SK-N-SH (cell line): ENCODE results near the gene MEGF10. TPM values are rescaled to one million over a fixed set of nuclear protein-coding genes. Genes with fewer than 3 reads are reported as not detected.
A peak's percentile ranks its signal among the peaks of the same experiment; 100 is the strongest.

Experiments used
- CTCF ChIA-PET: fragments of 300-600, 350-600 bp; formaldehyde crosslinking; extraction: SDS; loops from one replicate; lab custom pipeline; 2021; lab: Yijun Ruan, JAX
- POLR2A ChIA-PET: fragments of 350-600 bp; sonication (Branson Sonifier 250); formaldehyde crosslinking; extraction: SDS; loops from one replicate; lab custom pipeline; 2020; ENCODE audit warnings: antibody characterized with exemption, inconsistent platforms; lab: Yijun Ruan, JAX
- DNase-seq: peaks from one replicate; pipeline ENCODE4 v3.0.0; 2012
- H2AFZ ChIP-seq: fragments of 200-600 bp; sonication (generic); 2 replicates; pipeline ENCODE4 v1.8.1; 2016; ENCODE audit warnings: antibody characterized with exemption, mild to moderate bottlenecking, low read depth
- H3F3A ChIP-seq: fragments of 200-600 bp; sonication (generic); replicated peaks from 2 replicates; pipeline ENCODE3; 2016; ENCODE audit warnings: antibody characterized with exemption, mild to moderate bottlenecking; ENCODE audit not compliant: insufficient read depth
- H3K27ac ChIP-seq, 2 experiments: fragments of 200-500 bp in 1 of 2; fragments of 200-600 bp in 1 of 2; sonication (Bioruptor generic) in 1 of 2; sonication (generic), shearing (Covaris generic) in 1 of 2; 2 replicates each; pipeline versions ENCODE4 v1.5.1 to v1.6.1; 2014 to 2016; ENCODE audit warnings: low read depth in 2 of 2, inconsistent platforms in 1 of 2, low read length in 1 of 2, mild to moderate bottlenecking in 1 of 2, mixed read lengths in 1 of 2
- H3K27me3 ChIP-seq: fragments of 200-600 bp; sonication (generic), shearing (Covaris generic); 2 replicates; pipeline ENCODE4 v1.6.1; 2016; ENCODE audit warnings: mixed run types; ENCODE audit not compliant: insufficient read depth
- H3K36me3 ChIP-seq, 2 experiments: fragments of 200-500 bp in 1 of 2; fragments of 200-600 bp in 1 of 2; sonication (Bioruptor generic) in 1 of 2; sonication (generic) in 1 of 2; replicated peaks in 1 of 2; 2 replicates each; pipeline versions ENCODE3 to v1.5.1; 2014 to 2016; ENCODE audit warnings: low read length in 1 of 2, mild to moderate bottlenecking in 1 of 2; ENCODE audit not compliant: insufficient read depth in 2 of 2, control insufficient read depth in 1 of 2
- H3K4me1 ChIP-seq, 2 experiments: fragments of 200-500 bp in 1 of 2; fragments of 200-600 bp in 1 of 2; sonication (Bioruptor generic) in 1 of 2; sonication (generic), shearing (Covaris generic) in 1 of 2; 2 replicates each; pipeline versions ENCODE4 v1.5.1 to v1.6.1; 2014 to 2016; ENCODE audit warnings: low read depth in 1 of 2, low read length in 1 of 2, mixed run types in 1 of 2; ENCODE audit not compliant: insufficient read depth in 2 of 2, control insufficient read depth in 1 of 2
- H3K4me2 ChIP-seq: fragments of 200-600 bp; sonication (generic), shearing (Covaris generic); 2 replicates; pipeline ENCODE4 v1.6.1; 2017; ENCODE audit warnings: mixed run types
- H3K4me3 ChIP-seq, 2 experiments: fragments of 200-500 bp in 1 of 2; fragments of 200-600 bp in 1 of 2; sonication (Bioruptor generic) in 1 of 2; sonication (generic), shearing (Covaris generic) in 1 of 2; 2 replicates each; pipeline versions ENCODE4 v1.5.1 to v1.8.1; 2014 to 2016; ENCODE audit warnings: low read depth in 2 of 2, inconsistent platforms in 1 of 2, low read length in 1 of 2, mild to moderate bottlenecking in 1 of 2, mixed read lengths in 1 of 2, moderate library complexity in 1 of 2
- H3K79me2 ChIP-seq: fragments of 200-600 bp; sonication (generic); 2 replicates; pipeline ENCODE4 v1.8.1; 2017; ENCODE audit warnings: mild to moderate bottlenecking; ENCODE audit not compliant: insufficient read depth
- H3K9ac ChIP-seq: fragments of 200-600 bp; sonication (generic); 2 replicates; pipeline ENCODE4 v1.6.1; 2017; ENCODE audit warnings: mixed run types
- H3K9me2 ChIP-seq: fragments of 200-600 bp; sonication (generic); 2 replicates; pipeline ENCODE4 v1.6.1; 2017; ENCODE audit warnings: mixed run types
- H3K9me3 ChIP-seq: fragments of 200-600 bp; sonication (generic); 2 replicates; pipeline ENCODE4 v1.6.1; 2017; ENCODE audit warnings: mixed run types, mild to moderate bottlenecking, moderate library complexity
- H4K20me1 ChIP-seq: fragments of 200-600 bp; sonication (generic); 2 replicates; pipeline ENCODE4 v1.6.1; 2017; ENCODE audit warnings: mild to moderate bottlenecking, mixed run types; ENCODE audit not compliant: insufficient read depth
- CHD2 ChIP-seq: fragments of 150-350 bp; IDR thresholded peaks from 2 replicates; pipeline ENCODE4 v1.6.1; 2018; ENCODE audit warnings: low read length; ENCODE audit not compliant: partially characterized antibody
- ELF1 ChIP-seq: IDR thresholded peaks from 2 replicates; pipeline ENCODE4 v1.4.0; 2012
- EP300 ChIP-seq, 2 experiments: IDR thresholded peaks; 2 replicates each; pipeline versions ENCODE4 v1.4.0 to v1.6.1; 2012; ENCODE audit warnings: borderline replicate concordance in 1 of 2, low read depth in 1 of 2, low read length in 1 of 2
- FOSL2 ChIP-seq: IDR thresholded peaks from 2 replicates; pipeline ENCODE4 v1.4.0; 2012; ENCODE audit warnings: low read depth, mild to moderate bottlenecking, moderate library complexity, borderline replicate concordance
- FOXM1 ChIP-seq: IDR thresholded peaks from 2 replicates; pipeline ENCODE4 v1.4.0; 2012; ENCODE audit warnings: low read depth, mild to moderate bottlenecking
- GABPA ChIP-seq: IDR thresholded peaks from 2 replicates; pipeline ENCODE4 v1.4.0; 2012; ENCODE audit warnings: low read depth, mild to moderate bottlenecking
- IRF3 ChIP-seq: fragments of 150-350 bp; IDR thresholded peaks from 2 replicates; pipeline ENCODE4 v1.6.1; 2016; ENCODE audit warnings: mild to moderate bottlenecking, low read depth, low read length
- MEF2A ChIP-seq: IDR thresholded peaks from 2 replicates; pipeline ENCODE4 v1.4.0; 2012; ENCODE audit warnings: low read depth, borderline replicate concordance
- NFIC ChIP-seq: IDR thresholded peaks from 2 replicates; pipeline ENCODE4 v1.4.0; 2012; ENCODE audit warnings: borderline replicate concordance
- REST ChIP-seq: IDR thresholded peaks from 2 replicates; pipeline ENCODE4 v1.6.1; 2012; ENCODE audit warnings: mild to moderate bottlenecking, low read depth, low read length, moderate library complexity
- RXRA ChIP-seq: IDR thresholded peaks from 2 replicates; pipeline ENCODE4 v1.4.0; 2012; ENCODE audit warnings: low read depth, mild to moderate bottlenecking, borderline replicate concordance
- SIN3A ChIP-seq: IDR thresholded peaks from 2 replicates; pipeline ENCODE4 v1.6.1; 2012; ENCODE audit warnings: low read depth, mild to moderate bottlenecking, low read length, moderate library complexity, borderline replicate concordance
- SMC3 ChIP-seq: IDR thresholded peaks from 2 replicates; pipeline ENCODE4 v1.6.1; 2012; ENCODE audit warnings: low read depth, low read length, improper control_type of control experiment
- TCF12 ChIP-seq: IDR thresholded peaks from 2 replicates; pipeline ENCODE4 v1.4.0; 2012
- USF1 ChIP-seq: IDR thresholded peaks from 2 replicates; pipeline ENCODE4 v1.4.0; 2012; ENCODE audit warnings: low read depth, borderline replicate concordance
- YY1 ChIP-seq: IDR thresholded peaks from 2 replicates; pipeline ENCODE4 v1.4.0; 2012; ENCODE audit warnings: low read depth, mild to moderate bottlenecking
- WGBS: methylation state at CpG from one replicate; pipeline ENCODE4 v1.1.6; 2017; ENCODE audit warnings: low lambda C conversion rate; 5-methylcytosine and 5-hydroxymethylcytosine counted together
- polyA plus RNA-seq, 3 experiments: library from polyadenylated mRNA; depleted of rRNA; stranded (reverse); fragments of >200 nt; gene quantifications; 2 replicates each; pipeline ENCODE4 v1.2.3, GENCODE V29; 2012
- TF ChIP-seq, protein P1 (sequence below): IDR thresholded peaks from 2 replicates; pipeline ENCODE4 v1.4.0; 2012; ENCODE audit warnings: low read depth, borderline replicate concordance
- TF ChIP-seq, protein P2 (sequence below): fragments of 150-350 bp; IDR thresholded peaks from 2 replicates; pipeline ENCODE4 v1.6.1; 2017; ENCODE audit warnings: antibody characterized with exemption, low read length, low read depth, borderline replicate concordance

Gene MEGF10
- polyA plus RNA-seq, 1 of the 3 experiments (the other 2 are of a cell fraction): 1.1 TPM

DNA sequence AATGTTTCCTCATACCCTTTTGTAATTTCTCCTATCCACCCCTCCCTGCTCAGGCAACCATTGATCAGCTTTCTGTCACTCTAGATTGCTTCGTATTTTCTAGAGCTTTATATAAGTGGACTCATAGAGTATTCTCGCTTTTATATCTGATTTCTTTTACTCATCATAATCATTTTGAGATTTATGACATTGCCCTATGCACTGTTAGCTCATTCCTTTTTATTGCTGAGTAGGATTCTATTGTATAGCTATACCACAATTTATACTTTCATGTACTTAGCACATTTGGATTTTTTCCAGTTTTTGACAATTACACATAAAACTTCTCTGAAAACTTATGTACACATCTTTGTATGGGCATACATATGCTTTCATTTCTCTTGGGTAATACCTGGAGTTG, 68.9 kb downstream of the MEGF10 start (continued):
- TF ChIP-seq, protein P1, sequence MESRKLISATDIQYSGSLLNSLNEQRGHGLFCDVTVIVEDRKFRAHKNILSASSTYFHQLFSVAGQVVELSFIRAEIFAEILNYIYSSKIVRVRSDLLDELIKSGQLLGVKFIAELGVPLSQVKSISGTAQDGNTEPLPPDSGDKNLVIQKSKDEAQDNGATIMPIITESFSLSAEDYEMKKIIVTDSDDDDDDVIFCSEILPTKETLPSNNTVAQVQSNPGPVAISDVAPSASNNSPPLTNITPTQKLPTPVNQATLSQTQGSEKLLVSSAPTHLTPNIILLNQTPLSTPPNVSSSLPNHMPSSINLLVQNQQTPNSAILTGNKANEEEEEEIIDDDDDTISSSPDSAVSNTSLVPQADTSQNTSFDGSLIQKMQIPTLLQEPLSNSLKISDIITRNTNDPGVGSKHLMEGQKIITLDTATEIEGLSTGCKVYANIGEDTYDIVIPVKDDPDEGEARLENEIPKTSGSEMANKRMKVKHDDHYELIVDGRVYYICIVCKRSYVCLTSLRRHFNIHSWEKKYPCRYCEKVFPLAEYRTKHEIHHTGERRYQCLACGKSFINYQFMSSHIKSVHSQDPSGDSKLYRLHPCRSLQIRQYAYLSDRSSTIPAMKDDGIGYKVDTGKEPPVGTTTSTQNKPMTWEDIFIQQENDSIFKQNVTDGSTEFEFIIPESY: no peak
- no peak for TF ChIP-seq TCF12
- TF ChIP-seq CHD2: no peak
- TF ChIP-seq ELF1: no peak
- no peak for TF ChIP-seq MEF2A
- TF ChIP-seq SMC3: no peak
- TF ChIP-seq NFIC: no peak

DNA sequence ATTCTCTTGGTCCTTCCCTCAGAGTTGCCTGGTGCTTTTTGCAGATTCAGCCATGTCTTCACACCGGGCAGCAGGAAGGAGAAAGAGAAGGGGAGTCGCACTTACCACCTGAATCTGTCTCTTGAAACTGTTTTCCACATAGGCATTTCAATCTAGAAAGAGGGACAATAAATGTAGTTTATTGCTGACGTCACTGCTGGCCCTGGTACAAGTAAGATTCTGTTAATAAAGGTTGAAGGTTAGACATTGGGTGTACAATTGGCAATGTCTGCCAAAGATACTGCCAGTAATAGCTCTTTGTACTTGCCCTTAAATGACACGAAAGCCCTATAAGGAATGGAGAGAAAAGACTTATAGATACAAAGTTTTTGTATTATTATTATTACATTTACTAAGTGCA, 72.8 kb downstream of the MEGF10 start:
- H3K27me3 ChIP-seq: no peaks in the 10 kb centered on the region
- no peak overlapping the region for H2AFZ ChIP-seq
- H3K4me3 ChIP-seq: no peak overlapping the region
- POLR2A ChIA-PET: no interaction called here
- no peak for DNase-seq
- H3K4me1 ChIP-seq: peaks cover 0 to 11% of the 10 kb centered on the region in 2 experiments; a peak in 1 of 4 replicates
- H3K9me3 ChIP-seq: no peaks in the 10 kb centered on the region
- H3K36me3 ChIP-seq: no peaks in the 10 kb centered on the region
- H3K9me2 ChIP-seq: no peaks in the 10 kb centered on the region
- H3K4me2 ChIP-seq: no peak overlapping the region
- H3K9ac ChIP-seq: no peak overlapping the region
- TF ChIP-seq YY1 (no peak), FOXM1 (no peak), GABPA (no peak), CHD2 (no peak), REST (no peak)
- WGBS: 80% methylated on average over 4 of the region's 4 CpGs
- H3K27ac ChIP-seq: no peak overlapping the region
- peaks cover 7% of the 10 kb centered on the region for H3F3A ChIP-seq
- H4K20me1 ChIP-seq: no peaks in the 10 kb centered on the region
- no peaks in the 10 kb centered on the region for H3K79me2 ChIP-seq
- CTCF ChIA-PET: no interaction called here

GRCh38 chr5:127367029-127367428, 76.4 kb downstream of the MEGF10 start:
- Histone ChIP-seq H3F3A (peaks cover 11% of the 10 kb centered on the region), H3K79me2 (no peaks in the 10 kb centered on the region), H3K4me2 (no peak overlapping the region), H4K20me1 (no peaks in the 10 kb centered on the region), H3K4me3 (no peak overlapping the region), H3K9me2 (no peaks in the 10 kb centered on the region), H3K4me1 (peaks cover 0 to 9% of the 10 kb centered on the region in 2 experiments; a peak in 2 of 4 replicates), H3K27ac (no peak overlapping the region), H3K9ac (no peak overlapping the region), H3K27me3 (no peaks in the 10 kb centered on the region), H2AFZ (0 out of 2 replicates have a peak overlapping the region, but pooled peaks have one; percentile 17), H3K36me3 (no peaks in the 10 kb centered on the region), H3K9me3 (no peaks in the 10 kb centered on the region)
- 85% methylated on average over 1 of the region's 1 CpG for WGBS
- DNase-seq: no peak
- ChIA-PET POLR2A (no interaction called here), CTCF (interaction anchor here (1.3 kb wide), 1 partner anchor 12 kb away, joined by 3 read pairs; no protein-coding TSS in a partner anchor)
- TF ChIP-seq YY1: no peak
- TF ChIP-seq IRF3: no peak
- TF ChIP-seq RXRA: no peak
- no peak for TF ChIP-seq FOSL2
- no peak for TF ChIP-seq SMC3
- no peak for TF ChIP-seq EP300 (IDR thresholded peaks at IDR 0.05; ENCODE audit: borderline replicate concordance in 1 of 2, low read depth in 1 of 2, low read length in 1 of 2)
- TF ChIP-seq NFIC: no peak
- TF ChIP-seq USF1: no peak
- TF ChIP-seq SIN3A: no peak
- TF ChIP-seq, protein P2, sequence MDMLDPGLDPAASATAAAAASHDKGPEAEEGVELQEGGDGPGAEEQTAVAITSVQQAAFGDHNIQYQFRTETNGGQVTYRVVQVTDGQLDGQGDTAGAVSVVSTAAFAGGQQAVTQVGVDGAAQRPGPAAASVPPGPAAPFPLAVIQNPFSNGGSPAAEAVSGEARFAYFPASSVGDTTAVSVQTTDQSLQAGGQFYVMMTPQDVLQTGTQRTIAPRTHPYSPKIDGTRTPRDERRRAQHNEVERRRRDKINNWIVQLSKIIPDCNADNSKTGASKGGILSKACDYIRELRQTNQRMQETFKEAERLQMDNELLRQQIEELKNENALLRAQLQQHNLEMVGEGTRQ: no peak
